ENCODE data around the gene CDC25B.

The CDC25B gene

DNA sequence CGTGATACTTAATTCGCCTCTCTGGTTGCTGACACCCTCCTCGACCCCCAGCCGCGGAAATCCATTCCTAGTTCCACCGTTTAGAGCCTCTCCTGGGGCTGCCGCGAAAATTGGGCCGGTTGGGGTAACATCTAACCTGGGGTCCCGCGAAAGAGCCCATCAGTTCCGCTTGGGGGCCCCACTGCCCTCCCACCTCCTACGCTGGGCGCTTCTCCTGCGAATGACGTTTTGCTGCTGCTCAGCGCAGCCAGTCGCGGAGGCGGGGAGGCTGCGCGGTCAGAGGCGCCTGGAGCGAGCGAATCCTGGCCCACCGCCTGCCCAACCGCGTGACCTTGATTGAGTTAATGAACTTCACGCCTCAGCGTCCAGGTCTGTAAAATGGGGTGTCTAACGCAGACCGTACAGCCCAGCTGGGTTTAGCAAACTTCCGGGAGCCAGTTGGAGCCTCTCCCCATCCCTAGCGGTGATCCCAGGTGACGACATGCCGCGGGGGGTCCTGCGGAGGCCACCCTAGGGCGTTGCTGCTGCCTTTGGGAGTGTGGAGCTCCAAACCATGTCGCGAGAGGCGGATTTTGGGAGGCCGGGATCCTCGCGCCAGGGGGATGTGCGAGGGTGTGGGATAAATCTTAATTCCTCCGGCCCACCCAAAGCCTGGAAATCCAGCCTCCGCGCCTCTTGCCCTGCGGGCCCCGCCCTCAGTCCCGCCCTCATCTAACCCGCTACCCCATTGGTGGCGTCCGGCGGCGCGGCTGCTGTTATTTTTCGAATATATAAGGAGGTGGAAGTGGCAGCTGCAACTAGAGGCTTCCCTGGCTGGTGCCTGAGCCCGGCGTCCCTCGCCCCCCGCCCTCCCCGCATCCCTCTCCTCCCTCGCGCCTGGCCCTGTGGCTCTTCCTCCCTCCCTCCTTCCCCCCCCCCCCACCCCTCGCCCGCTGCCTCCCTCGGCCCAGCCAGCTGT, at the start of gene CDC25B:
Gene CDC25B (plus strand): TSS at position 800 of the 958 bp plus-strand sequence. CDS start 222 bp downstream, outside the sequence.
- TF ChIP-seq, protein P1, sequence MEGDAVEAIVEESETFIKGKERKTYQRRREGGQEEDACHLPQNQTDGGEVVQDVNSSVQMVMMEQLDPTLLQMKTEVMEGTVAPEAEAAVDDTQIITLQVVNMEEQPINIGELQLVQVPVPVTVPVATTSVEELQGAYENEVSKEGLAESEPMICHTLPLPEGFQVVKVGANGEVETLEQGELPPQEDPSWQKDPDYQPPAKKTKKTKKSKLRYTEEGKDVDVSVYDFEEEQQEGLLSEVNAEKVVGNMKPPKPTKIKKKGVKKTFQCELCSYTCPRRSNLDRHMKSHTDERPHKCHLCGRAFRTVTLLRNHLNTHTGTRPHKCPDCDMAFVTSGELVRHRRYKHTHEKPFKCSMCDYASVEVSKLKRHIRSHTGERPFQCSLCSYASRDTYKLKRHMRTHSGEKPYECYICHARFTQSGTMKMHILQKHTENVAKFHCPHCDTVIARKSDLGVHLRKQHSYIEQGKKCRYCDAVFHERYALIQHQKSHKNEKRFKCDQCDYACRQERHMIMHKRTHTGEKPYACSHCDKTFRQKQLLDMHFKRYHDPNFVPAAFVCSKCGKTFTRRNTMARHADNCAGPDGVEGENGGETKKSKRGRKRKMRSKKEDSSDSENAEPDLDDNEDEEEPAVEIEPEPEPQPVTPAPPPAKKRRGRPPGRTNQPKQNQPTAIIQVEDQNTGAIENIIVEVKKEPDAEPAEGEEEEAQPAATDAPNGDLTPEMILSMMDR (IDR thresholded peaks at IDR 0.05; ENCODE audit: low read depth, low read length, missing control alignments): peak; percentile 24
- DNase-seq (ENCODE audit: extremely low read depth, low read depth): peak; percentile 72
- peak within 1 kb of the TSS; percentile 94 for H3K4me3 ChIP-seq (replicated peaks; ENCODE audit: low read depth, low read length)

DNA sequence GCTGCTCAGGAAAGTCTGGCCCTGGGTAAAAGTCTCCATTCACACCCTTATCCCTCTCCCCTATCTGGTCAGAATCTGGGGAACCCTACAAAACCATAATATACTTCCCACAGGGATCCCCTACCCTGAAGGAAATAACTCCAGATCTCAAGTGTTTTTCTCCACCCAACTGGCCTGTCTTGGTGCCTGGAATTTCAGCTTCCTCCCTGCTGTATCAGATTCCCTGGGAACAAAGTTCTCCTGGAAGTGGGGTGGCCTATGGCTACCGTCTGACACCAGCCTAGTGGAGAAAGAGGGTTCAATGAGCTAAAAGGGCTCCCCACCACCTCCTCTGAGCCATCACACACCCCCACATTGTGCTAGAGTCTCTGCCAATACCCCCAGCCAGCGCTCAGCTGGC, 48.6 kb upstream of the CDC25B start:
- H3K4me3 ChIP-seq (replicated peaks; ENCODE audit: low read depth, low read length): no peak overlapping the region
- no peak for DNase-seq (ENCODE audit: extremely low read depth, low read depth)
- TF ChIP-seq, protein P1 (IDR thresholded peaks at IDR 0.05; ENCODE audit: low read depth, low read length, missing control alignments): no peak

DNA sequence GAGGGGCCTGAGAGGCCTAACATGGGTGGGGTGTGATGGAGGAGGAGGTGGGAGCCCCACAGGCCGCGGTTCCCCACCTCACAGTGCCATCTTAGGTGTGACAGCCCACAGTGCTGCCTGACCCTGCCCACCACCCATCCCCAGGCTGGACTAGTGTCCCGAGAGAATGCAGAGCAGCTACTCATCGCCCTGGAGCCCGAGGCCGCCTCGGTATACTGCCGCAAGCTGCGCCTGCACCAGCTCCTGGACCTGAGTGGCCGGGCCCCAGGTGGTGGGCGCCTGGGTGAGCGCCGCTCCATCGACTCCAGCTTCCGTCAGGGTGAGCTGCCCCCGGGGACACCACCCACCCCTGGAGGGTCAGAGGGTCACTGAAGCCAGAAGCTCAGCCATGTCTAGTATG, 48.0 kb upstream of the CDC25B start:
- no peak overlapping the region for H3K4me3 ChIP-seq (replicated peaks; ENCODE audit: low read depth, low read length)
- TF ChIP-seq, protein P1 (IDR thresholded peaks at IDR 0.05; ENCODE audit: low read depth, low read length, missing control alignments): no peak
- DNase-seq (ENCODE audit: extremely low read depth, low read depth): no peak

DNA sequence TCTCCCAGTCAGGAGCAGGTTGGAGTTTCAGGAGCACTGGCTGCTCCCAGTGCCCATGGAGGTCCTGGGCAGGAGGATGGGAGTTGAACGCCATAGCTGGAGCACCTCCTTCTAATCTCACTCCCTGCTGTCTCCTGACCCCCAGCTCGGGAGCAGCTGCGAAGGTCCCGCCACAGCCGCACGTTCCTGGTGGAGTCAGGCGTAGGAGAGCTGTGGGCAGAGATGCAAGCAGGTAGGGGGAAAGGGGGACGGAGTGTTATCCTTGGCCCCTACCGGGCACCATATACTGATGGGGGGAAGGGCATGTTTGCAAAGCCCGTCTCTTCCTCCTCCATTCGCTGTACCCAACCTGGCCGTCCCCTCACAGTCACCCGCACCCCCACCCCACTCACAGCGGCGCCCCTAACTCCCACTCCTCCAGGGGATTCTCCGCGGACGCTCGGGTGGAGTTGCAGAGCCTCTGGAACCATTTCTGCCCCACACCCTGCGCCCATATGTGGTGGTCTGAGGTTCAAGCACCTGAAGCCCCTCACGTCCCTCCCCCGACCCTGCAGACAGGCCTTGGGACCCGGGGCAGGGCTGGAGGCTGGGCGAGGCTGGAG, 46.9 kb upstream of the CDC25B start:
- TF ChIP-seq, protein P1 (IDR thresholded peaks at IDR 0.05; ENCODE audit: low read depth, low read length, missing control alignments): no peak
- no peak overlapping the region for H3K4me3 ChIP-seq (replicated peaks; ENCODE audit: low read depth, low read length)
- DNase-seq (ENCODE audit: extremely low read depth, low read depth): no peak

DNA sequence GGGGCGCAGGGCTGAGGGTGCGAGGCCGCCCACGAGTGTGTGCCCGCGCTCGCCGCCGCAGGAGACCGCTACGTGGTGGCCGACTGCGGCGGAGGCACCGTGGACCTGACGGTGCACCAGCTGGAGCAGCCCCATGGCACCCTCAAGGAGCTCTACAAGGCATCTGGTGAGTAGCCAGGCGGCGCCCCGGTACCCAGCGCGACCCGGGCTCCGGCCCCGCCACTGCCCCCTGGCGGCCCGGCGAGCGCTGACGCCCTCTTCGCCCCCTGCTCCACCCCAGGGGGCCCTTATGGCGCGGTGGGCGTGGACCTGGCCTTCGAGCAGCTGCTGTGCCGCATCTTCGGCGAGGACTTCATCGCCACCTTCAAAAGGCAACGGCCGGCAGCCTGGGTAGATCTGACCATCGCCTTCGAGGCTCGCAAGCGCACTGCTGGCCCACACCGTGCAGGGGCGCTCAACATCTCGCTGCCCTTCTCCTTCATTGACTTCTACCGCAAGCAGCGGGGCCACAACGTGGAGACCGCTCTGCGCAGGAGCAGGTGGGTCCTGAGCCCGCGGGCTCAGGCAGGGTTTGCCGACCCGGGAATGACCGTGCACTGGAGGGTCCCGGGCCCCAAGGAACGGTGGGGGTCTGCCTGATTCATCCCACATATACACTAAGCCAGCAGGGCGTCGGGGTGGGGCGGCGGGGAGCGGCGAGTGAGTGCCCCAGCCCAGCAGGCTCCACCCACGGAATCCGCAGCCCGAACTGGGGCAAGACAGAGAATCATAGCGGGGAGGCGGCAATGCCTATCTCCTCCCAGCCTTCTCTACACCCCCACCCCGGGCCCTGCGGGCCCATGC, 46.2 kb upstream of the CDC25B start:
- TF ChIP-seq, protein P1 (IDR thresholded peaks at IDR 0.05; ENCODE audit: low read depth, low read length, missing control alignments): peak; percentile 52
- no peak for DNase-seq (ENCODE audit: extremely low read depth, low read depth)
- no peak overlapping the region for H3K4me3 ChIP-seq (replicated peaks; ENCODE audit: low read depth, low read length)

DNA sequence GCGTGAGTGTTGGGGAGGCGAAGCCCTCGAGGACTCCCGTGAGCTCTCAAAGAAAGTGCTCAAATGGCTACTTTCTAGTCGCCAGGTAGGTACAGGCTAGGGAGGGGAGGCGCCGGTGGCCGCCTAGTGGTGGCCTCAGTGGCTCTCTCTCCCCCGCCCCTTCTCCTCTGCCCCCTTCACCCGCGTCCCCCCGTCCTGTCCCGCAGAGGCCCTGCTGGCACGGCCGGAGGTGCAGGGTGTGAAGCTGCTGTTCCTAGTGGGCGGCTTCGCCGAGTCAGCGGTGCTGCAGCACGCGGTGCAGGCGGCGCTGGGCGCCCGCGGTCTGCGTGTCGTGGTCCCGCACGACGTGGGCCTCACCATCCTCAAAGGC, 44.8 kb upstream of the CDC25B start:
- no peak overlapping the region for H3K4me3 ChIP-seq (replicated peaks; ENCODE audit: low read depth, low read length)
- DNase-seq (ENCODE audit: extremely low read depth, low read depth): no peak
- TF ChIP-seq, protein P1 (IDR thresholded peaks at IDR 0.05; ENCODE audit: low read depth, low read length, missing control alignments): no peak
